Omental fat pad (tissue), 4 donors: ENCODE measurements around the gene RBFOX2. TPM values are rescaled to one million over a fixed set of nuclear protein-coding genes. Genes with fewer than 3 reads are reported as not detected.
A peak's percentile ranks its signal among the peaks of the same experiment; 100 is the strongest.
"Not testable (repeated sequence)": the region's sequence is repeated elsewhere in the genome, so short reads cannot be mapped to it uniquely, and the experiment has no call there.

ENCODE experiments used
- ATAC-seq: fragments of 150-250 bp; one replicate; pipeline ENCODE4 v1.9.1; 2016; ENCODE audit warnings: mild to moderate bottlenecking, moderate library complexity; ENCODE audit not compliant: low FRiP score
- DNase-seq: peaks from one replicate; pipeline ENCODE4 v3.0.0-alpha.2; 2019; ENCODE audit warnings: low spot score
- CTCF ChIP-seq, 3 donors: fragments of 450-650 bp; IDR thresholded peaks; one replicate each; pipeline ENCODE4 v1.5.1; 2016 to 2017; ENCODE audit warnings: antibody characterized with exemption in 3 of 3, mild to moderate bottlenecking in 3 of 3, moderate library complexity in 2 of 3
- total RNA-seq, 4 donors: library from RNA; depleted of rRNA; stranded (reverse); fragments of >200 nt; gene quantifications; one replicate each; pipeline ENCODE4 v1.1.0, GENCODE V29; 2016

The RBFOX2 gene
- total RNA-seq, 4 donors from 2014 or later: 41.2 to 80.7 (median 60.1) TPM

GRCh38 chr22:35799150-35799549 lies 229.5 kb downstream of the RBFOX2 start:
- no peak for ATAC-seq
- no peak for DNase-seq
- no peak for TF ChIP-seq CTCF (IDR thresholded peaks at IDR 0.05)

GRCh38 chr22:35797411-35797810 lies 231.2 kb downstream of the RBFOX2 start:
- no peak for TF ChIP-seq CTCF (IDR thresholded peaks at IDR 0.05)
- ATAC-seq (no peak), DNase-seq (no peak)

- ATAC-seq (no peak), DNase-seq (no peak)
- TF ChIP-seq CTCF (IDR thresholded peaks at IDR 0.05): no peak
Measured at GRCh38 chr22:35795476-35795875, 233.1 kb downstream of the RBFOX2 start.

- ATAC-seq (no peak), DNase-seq (no peak)
- no peak for TF ChIP-seq CTCF (IDR thresholded peaks at IDR 0.05)
Measured at GRCh38 chr22:35792506-35792905, 236.1 kb downstream of the RBFOX2 start.

GRCh38 chr22:35791788-35792187 lies 236.8 kb downstream of the RBFOX2 start:
- ATAC-seq, DNase-seq: not testable (repeated sequence)

GRCh38 chr22:35785181-35785923 lies 243.3 kb downstream of the RBFOX2 start:
- TF ChIP-seq CTCF (IDR thresholded peaks at IDR 0.05): no peak
- ATAC-seq: peak; percentile 54
- DNase-seq: no peak

GRCh38 chr22:35784633-35785032 lies 244.0 kb downstream of the RBFOX2 start:
- no peak for TF ChIP-seq CTCF (IDR thresholded peaks at IDR 0.05)
- no peak for DNase-seq
- no peak for ATAC-seq
